ENCODE results near the gene CLMN.

Gene CLMN

GRCh38 chr14:95235351-95235750 lies 84.4 kb downstream of the CLMN start:
- no peak for DNase-seq

- no peak for DNase-seq
Measured at GRCh38 chr14:95234426-95234825, 85.3 kb downstream of the CLMN start.

GRCh38 chr14:95233702-95234241 lies 85.9 kb downstream of the CLMN start:
- DNase-seq = no peak

- no peak for DNase-seq
Measured at GRCh38 chr14:95232894-95233584, 86.7 kb downstream of the CLMN start.

DNA sequence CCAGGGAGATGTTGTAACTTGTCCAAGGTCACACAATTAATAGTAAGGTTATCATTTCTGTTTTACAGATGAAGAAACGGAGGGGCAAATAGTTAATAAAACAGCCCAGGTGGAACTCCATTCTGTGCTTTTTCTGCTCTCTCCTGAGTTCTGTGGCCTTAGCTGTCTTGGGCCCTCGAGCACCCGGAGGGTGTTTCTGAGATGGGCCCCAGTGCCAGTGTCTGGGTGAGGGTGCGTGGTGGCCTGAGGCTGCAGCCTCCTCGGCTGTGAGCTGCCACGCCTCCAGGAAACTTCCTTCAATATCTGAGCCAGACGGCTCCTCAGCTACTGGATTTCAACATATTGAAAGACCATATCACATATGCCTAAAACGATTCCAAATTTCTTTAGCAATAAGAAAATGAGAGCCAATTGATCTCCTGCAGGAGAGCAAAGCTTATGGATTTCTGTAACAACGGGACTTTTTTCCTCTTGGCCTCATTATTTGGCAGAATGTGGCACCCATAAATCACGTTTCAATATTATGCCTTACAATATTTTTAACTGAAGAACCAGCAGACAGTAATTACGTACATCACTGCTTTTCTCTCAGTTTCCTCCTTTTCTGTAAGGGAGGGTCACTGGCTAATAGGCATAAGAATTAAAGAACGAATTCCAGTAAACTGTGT lies 87.6 kb downstream of the CLMN start:
- DNase-seq = no peak

- no peak for DNase-seq
Measured at GRCh38 chr14:95229749-95230148, 90.0 kb downstream of the CLMN start.

GRCh38 chr14:95228240-95228639 lies 91.5 kb downstream of the CLMN start:
- no peak for DNase-seq

DNA sequence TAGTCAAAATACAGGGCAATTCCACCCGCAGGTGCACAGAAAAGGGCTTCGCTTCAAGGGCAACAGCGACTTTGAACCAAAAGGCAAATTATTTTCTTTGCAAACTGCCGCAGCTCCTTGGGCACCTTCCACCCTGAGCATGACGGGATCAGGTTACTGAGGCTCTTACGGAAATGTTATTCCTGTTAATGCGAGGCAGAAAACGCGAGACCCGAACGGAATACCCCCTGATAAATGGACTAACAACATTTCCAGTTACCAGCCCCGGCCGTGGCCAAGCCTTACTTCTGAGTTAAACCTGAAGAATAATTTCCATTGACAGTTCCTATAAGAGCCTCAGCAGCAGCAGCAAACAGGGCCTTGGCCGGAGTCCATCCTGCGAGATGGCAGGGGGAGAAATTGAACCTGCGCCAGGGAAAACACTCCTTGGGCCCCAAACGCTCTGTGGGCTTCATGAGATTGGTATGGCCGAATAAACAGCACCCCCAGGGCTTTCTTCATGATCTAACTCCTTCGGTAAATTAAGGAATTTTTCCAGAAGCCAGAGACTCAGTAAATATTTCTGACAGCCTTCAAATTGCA lies 92.3 kb downstream of the CLMN start:
- DNase-seq = no peak

GRCh38 chr14:95226801-95227200 lies 92.9 kb downstream of the CLMN start:
- DNase-seq = no peak

- DNase-seq = no peak
Measured at GRCh38 chr14:95225251-95225887, 94.3 kb downstream of the CLMN start.

- DNase-seq = no peak
Measured at GRCh38 chr14:95222870-95223398, 96.8 kb downstream of the CLMN start.

DNA sequence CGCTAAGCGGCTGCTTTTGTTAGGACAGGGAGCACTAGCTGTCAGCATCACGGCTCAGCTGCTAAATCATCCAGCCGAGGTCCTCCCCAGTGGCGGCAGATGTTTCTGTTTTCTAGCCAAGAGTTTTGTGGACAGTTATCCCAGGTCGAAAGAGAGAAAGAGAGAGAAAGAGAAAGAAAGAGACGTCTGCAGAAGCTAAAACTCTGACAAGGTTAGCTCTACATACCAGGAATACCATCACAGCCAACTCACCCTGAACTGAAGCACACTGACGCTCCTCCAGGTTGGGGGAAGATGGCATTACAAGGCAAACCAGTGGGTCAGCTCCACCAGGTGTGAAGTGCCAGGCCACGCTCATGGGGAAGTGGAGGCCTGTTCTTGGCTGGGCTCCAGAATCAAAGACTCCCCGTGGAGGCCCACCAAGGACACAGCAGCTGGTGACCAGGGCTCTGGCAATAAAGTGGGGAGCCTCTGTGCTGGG lies 97.5 kb downstream of the CLMN start:
- DNase-seq = no peak

DNA sequence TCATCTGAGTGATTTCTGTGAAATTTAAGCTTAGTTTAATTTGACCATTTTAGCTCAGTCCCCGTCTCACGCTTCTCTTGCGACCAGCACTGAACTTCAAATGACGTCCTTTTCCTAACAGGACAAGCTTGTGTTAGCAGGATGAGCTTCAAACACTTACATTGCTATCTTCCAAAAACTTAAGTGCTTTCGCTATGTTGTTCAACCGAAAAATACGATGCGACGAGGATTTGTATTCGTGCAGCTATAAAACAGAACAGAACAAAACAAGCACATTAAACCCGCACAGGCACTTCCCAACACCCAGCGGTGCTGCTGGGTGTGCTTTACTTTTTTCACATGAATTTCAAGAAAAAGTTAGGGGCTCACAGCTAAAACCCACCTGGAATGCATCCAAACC lies 98.2 kb downstream of the CLMN start:
- DNase-seq = no peak

DNA sequence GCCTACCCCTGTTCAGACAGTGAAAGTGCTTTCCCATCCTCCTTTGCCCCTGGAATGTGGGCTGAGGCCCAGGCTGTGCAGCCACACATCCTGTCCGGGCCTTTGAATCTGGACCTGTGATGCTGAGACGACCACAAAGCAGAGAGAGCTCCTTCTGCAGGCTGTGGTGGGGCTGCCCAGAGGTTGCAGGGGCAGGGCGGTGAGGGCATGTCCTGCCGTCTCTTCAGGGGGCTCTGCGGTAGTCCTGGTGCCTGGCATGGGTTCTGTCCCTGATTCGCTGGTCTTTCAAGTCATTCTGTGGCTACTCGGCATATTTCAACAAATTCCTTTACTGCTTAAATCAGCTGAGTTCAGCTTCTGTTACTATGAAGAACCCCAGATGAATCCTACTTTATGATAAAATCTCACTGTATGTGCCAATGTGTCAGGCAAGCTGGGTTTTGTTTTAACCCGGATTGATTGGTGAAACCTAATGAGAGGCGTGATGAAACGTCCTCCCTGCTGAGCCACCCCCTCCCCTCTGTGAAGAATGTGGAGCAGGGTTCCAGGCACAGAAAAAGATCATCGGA lies 99.0 kb downstream of the CLMN start:
- no peak for DNase-seq

DNA sequence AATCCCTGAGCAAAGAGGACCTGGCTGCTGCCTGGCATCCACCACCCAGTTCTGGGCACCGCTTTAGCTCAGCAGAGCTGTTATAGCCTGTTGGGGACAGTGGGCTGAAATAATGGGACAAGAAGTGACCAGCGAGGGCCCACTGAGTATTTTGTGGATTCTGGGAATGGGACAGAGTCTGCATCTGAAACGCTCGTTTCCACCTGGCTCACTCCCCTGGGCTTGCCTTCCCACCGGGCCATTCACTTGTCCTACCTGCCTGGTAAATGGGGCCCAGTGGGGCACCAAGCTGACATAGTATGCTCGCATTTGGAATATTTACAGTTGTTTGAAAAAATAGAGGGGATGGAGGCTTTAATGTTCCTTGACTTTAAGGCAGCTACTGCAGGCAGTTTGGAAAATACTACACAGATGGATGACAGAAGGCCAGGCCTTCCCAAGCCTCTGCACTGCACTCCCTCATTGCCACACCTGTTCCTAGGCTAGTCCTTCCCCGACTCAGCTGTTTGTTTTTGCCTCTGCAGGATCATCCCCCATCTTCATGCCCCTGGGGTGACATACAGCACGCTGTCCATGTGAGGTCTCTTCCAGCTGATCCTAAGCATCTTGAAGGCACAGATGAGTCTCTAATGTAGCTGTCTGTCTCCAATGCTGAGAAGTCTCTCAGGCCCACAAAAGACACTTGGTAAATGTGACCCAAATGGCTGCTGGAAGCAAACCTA lies 101.1 kb downstream of the CLMN start:
- DNase-seq = no peak

- DNase-seq = no peak
Measured at GRCh38 chr14:95218006-95218405, 101.7 kb downstream of the CLMN start.

DNA sequence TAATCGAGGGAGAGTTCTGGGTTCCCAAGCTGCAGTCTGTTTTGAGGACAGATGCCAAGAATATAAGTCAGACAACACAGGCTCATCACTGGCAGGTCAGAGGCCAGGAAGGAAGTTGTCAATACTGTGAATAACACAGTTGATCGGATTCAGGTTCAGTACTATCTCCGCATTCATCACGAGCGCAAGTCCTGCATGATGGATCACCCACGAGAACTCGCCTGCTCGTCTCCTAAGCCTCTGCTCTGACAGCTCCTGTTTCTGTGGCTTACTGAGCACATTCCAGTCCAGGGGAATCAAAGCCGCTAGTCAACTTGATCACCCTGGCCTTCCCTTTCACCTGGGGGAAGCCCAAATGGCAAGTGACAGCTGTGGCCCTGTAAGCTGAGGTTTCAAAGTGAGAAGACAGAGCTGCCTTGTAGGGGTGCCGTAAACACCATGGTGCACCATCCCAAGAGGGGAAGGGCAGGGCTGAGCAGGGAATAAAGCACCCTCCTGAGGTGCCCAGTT lies 102.3 kb downstream of the CLMN start:
- DNase-seq = no peak

- DNase-seq = no peak
Measured at GRCh38 chr14:95216008-95216407, 103.7 kb downstream of the CLMN start.

DNA sequence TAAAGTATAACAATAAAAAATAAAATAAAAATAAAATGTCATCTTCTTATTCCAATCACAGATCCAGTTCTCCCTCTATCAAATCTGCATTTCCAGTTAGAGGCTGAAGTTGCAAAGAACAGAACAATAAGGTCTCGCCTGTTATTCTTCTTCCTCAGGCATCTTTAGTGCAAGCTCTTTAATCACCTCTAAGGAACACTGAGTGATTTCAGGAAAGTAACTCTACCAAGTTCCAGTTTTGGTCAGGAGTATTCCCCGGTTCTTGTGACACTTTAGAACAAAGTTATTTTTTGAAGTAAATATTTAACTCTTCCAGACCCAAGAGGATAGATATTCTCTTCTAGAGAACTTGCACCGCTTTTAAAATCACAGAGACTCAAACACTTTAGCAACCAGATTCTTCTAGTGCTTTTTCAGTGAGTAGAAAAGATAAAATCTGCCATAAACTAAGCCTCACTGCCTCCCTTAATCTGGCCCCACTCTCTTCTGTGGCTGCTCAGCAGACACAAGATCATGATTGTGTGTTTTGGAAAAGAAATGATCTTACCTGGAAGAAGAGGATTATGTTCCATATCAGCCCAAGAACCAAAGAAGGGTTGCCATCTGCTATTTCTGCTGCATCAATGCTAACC lies 104.5 kb downstream of the CLMN start:
- no peak for DNase-seq

- DNase-seq = no peak
Measured at GRCh38 chr14:95213774-95214173, 105.9 kb downstream of the CLMN start.

GRCh38 chr14:95211721-95212504 lies 107.8 kb downstream of the CLMN start:
- no peak for DNase-seq
